Karpas-422 (cell line): ENCODE results near the gene CD7. TPM values are rescaled to one million over a fixed set of nuclear protein-coding genes. Genes with fewer than 3 reads are reported as not detected.
A peak's percentile ranks its signal among the peaks of the same experiment; 100 is the strongest.

Experiments
- DNase-seq: peaks from one replicate; pipeline ENCODE4 v3.0.0-alpha.2; 2015
- H2AFZ ChIP-seq: fragments of 200-600 bp; sonication (generic); 2 replicates; pipeline ENCODE4 v1.6.1; 2014; ENCODE audit warnings: antibody characterized with exemption, low read length, mixed read lengths
- H3K27ac ChIP-seq: fragments of 200-600 bp; sonication (generic); 2 replicates; pipeline ENCODE4 v1.5.1; 2014; ENCODE audit warnings: mild to moderate bottlenecking, low read length, moderate library complexity
- H3K27me3 ChIP-seq: fragments of 200-600 bp; sonication (generic); 2 replicates; pipeline ENCODE4 v1.6.1; 2014; ENCODE audit warnings: low read length, mixed read lengths
- H3K36me3 ChIP-seq: fragments of 200-600 bp; sonication (generic); 2 replicates; pipeline ENCODE4 v1.6.1; 2014; ENCODE audit warnings: low read length, mixed read lengths; ENCODE audit not compliant: insufficient read depth
- H3K4me1 ChIP-seq: fragments of 200-600 bp; sonication (generic); 2 replicates; pipeline ENCODE4 v1.6.1; 2014; ENCODE audit warnings: mild to moderate bottlenecking, low read length, mixed read lengths
- H3K4me2 ChIP-seq: fragments of 200-600 bp; sonication (generic); 2 replicates; pipeline ENCODE4 v1.6.1; 2014; ENCODE audit warnings: low read length, low read depth, mild to moderate bottlenecking; ENCODE audit not compliant: poor library complexity, severe bottlenecking
- H3K4me3 ChIP-seq: fragments of 200-600 bp; sonication (generic); 2 replicates; pipeline ENCODE4 v1.5.1; 2014; ENCODE audit warnings: mild to moderate bottlenecking, antibody characterized with exemption, low read length, mixed read lengths
- H3K79me2 ChIP-seq: fragments of 200-600 bp; sonication (generic); 2 replicates; pipeline ENCODE4 v1.6.1; 2014; ENCODE audit warnings: mild to moderate bottlenecking, low read length, mixed read lengths
- H3K9ac ChIP-seq: fragments of 200-600 bp; sonication (generic); 2 replicates; pipeline ENCODE4 v1.6.0; 2014; ENCODE audit warnings: low read length
- H3K9me2 ChIP-seq: fragments of 200-600 bp; sonication (generic), shearing (Covaris generic); replicated peaks from 2 replicates; pipeline ENCODE4 v1.6.0; 2014; ENCODE audit warnings: mild to moderate bottlenecking, low read length, moderate library complexity; ENCODE audit not compliant: insufficient read depth
- H3K9me3 ChIP-seq: fragments of 300-700, 200-600 bp; sonication (generic); 2 replicates; pipeline ENCODE4 v1.6.1; 2014; ENCODE audit warnings: low read length, mixed read lengths
- H4K20me1 ChIP-seq: fragments of 200-600 bp; sonication (generic); 2 replicates; pipeline ENCODE4 v1.6.1; 2014; ENCODE audit warnings: mild to moderate bottlenecking, antibody characterized with exemption, low read length, low read depth; ENCODE audit not compliant: insufficient read depth
- total RNA-seq: library from RNA; depleted of rRNA; stranded (reverse); fragments of >200 nt; shearing (Covaris generic); gene quantifications from 2 replicates; pipeline ENCODE4 v1.2.3, GENCODE V29; 2014; ENCODE audit warnings: low replicate concordance

CD7 gene
- total RNA-seq, 1 experiment from 2014 or later = not detected

DNA sequence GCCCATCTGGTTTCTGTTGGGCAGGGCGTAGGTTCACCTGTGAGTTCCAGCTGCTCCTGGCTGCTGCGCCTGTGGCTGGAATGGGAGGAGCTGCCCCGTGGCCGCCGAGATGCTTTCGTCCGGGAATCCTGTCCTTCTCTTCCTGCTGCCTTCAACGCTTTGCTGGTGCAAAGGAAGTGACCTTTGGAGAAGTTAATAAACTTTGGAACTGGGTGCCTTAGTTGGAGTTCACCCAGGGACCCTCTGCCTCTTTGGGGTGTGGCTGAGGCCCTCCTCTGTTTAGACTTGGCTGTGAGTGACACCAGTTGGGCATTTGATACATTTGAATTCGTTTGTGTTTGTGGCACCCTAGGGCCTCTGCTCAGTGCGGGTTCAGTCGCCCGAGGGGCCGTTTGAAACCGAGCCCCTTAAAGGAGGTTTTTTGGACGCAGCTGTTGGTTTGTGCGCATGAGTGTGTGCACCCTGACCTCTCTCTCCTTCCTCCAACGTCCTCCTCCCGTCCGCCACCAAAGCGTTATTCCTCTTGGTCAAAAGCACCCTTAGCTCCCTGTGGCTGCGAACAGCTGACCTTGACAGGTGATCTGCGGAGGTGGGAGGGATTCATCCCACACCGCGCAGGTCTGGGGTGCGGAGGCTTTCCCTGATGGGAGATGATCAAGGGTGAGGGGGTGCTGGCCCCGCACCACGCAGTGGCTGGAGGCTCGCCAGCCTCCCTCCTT, 25.1 kb upstream of the CD7 start:
- no peak overlapping the region for H3K4me2 ChIP-seq
- H3K79me2 ChIP-seq = no peaks in the 10 kb centered on the region
- no peaks in the 10 kb centered on the region for H3K9me2 ChIP-seq
- no peak overlapping the region for H3K4me3 ChIP-seq
- no peak for DNase-seq
- no peaks in the 10 kb centered on the region for H3K27me3 ChIP-seq
- H3K27ac ChIP-seq = no peak overlapping the region
- H3K9me3 ChIP-seq = no peaks in the 10 kb centered on the region
- no peak overlapping the region for H2AFZ ChIP-seq
- no peaks in the 10 kb centered on the region for H4K20me1 ChIP-seq
- H3K36me3 ChIP-seq = no peaks in the 10 kb centered on the region
- H3K4me1 ChIP-seq = no peaks in the 10 kb centered on the region
- no peak overlapping the region for H3K9ac ChIP-seq

- Histone ChIP-seq H3K79me2 (no peaks in the 10 kb centered on the region), H3K9ac (no peak overlapping the region), H3K9me3 (no peaks in the 10 kb centered on the region), H3K4me3 (no peak overlapping the region), H3K27ac (no peak overlapping the region), H4K20me1 (no peaks in the 10 kb centered on the region), H3K9me2 (no peaks in the 10 kb centered on the region), H3K36me3 (no peaks in the 10 kb centered on the region), H3K4me1 (peaks cover 5% of the 10 kb centered on the region; the same call in 1 of the 2 replicates), H2AFZ (no peak overlapping the region), H3K4me2 (no peak overlapping the region), H3K27me3 (no peaks in the 10 kb centered on the region)
- DNase-seq = no peak
Observed at GRCh38 chr17:82339634-82340580, 22.5 kb upstream of the CD7 start.

DNA sequence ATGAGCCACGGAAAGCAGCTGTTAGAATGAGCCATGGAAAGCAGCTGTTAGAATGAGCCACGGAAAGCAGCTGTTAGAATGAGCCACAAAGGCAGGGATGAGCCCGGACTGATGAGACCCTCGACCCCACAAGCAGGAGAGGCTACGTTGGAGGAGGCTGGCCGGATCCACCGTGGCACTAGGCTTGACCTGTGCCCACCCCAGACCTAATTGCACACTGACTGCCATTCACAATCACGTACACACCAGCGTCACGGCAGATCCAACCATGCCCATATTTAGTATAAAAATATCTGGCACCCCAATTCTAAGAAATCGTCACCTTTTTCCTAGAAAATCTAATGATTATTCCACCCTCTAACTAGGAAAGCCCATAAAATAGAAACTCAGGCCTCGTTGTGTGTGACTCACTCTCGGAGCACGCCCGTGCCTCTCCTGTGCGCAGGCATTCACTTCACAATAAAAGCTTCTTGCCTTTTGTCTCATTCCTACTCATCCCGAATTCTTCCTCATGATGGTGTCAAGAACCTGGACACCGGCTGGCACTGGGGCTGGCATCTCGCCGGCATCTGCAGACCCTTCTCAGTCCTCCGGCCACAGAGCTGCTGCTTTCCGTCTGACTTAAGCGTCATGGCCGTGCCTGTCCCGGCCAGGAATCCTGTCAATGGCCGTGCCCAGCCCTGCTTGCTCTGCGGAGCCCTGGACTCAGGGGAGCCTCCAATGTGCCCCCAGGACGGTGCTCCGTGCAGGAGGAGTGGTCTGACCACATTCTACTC, 21.6 kb upstream of the CD7 start:
- H3K4me3 ChIP-seq = no peak overlapping the region
- H3K27me3 ChIP-seq = no peaks in the 10 kb centered on the region
- no peaks in the 10 kb centered on the region for H3K9me2 ChIP-seq
- no peak for DNase-seq
- H3K9me3 ChIP-seq = no peaks in the 10 kb centered on the region
- H4K20me1 ChIP-seq = no peaks in the 10 kb centered on the region
- H3K36me3 ChIP-seq = no peaks in the 10 kb centered on the region
- no peak overlapping the region for H3K27ac ChIP-seq
- no peak overlapping the region for H3K4me2 ChIP-seq
- no peaks in the 10 kb centered on the region for H3K79me2 ChIP-seq
- H3K4me1 ChIP-seq = peaks cover 11% of the 10 kb centered on the region; the same call in 1 of the 2 replicates
- no peak overlapping the region for H2AFZ ChIP-seq
- H3K9ac ChIP-seq = no peak overlapping the region

DNA sequence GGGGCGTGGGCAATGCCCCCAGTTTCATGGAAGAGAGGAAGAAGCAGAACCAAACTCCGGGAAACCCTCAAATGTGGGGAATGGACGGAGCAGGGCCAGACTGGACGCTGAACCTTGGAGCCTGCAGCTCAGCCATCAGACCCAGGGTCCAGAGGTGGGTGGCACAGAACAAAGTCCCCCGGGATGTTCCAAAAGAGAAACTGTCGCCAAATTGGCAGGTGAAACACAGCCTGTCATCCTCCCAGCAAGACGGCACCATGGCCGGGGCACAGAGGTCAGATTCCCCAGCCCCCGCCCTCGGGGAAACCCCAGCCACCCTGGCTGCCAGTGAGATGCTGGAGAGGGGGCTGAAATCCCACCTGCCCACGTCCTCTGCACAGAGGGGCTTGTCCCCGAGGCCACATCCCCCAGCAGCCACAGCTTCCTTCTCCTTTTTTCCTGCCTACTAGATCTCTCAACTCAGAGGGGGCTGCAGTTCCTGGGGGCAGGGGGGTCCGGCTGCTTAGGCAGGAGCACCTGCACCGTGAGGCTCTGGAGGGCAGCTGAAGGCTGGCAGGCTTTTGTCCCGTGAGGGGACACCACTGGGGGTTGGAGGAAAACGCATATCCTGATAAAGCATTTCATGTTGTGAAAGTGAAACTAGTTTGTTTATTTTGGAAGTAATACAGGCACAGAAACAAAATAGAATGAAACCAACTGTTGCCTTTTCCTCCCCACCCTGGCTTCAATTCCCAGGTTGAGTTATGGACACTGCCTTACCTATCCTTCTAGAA, 17.4 kb upstream of the CD7 start:
- Histone ChIP-seq H3K9ac (peak overlapping the region; percentile 27; the same call in 1 of the 2 replicates), H3K4me1 (peaks cover 16% of the 10 kb centered on the region)

DNA sequence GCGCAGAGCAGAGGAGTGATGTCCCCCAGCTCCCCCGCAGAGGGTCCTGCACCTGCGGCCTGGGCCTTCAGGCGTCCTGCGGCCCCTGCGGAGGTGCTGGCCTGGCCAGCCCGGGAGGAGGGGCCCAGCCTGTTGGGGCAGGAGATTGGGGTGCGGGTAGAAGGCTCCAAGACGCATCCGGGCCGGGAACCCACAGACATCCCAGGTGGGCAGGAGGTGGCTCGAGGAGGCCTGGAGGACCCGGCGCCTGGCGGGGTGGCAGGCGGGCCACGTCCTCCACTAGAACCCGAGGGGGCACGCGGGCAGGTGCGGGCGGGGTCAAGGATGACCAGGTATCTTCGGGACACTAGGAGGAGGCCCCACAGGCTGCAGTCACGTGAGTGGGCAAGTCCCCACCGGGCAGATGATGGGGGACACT, 16.8 kb upstream of the CD7 start:
- no peaks in the 10 kb centered on the region for H3K79me2 ChIP-seq
- H3K9me2 ChIP-seq = no peaks in the 10 kb centered on the region
- no peak overlapping the region for H3K9ac ChIP-seq
- no peaks in the 10 kb centered on the region for H3K36me3 ChIP-seq
- no peak overlapping the region for H3K4me2 ChIP-seq
- H2AFZ ChIP-seq = no peak overlapping the region
- H3K4me3 ChIP-seq = peak overlapping the region; percentile 6; the same call in 1 of the 2 replicates
- no peak for DNase-seq
- no peaks in the 10 kb centered on the region for H3K9me3 ChIP-seq
- peaks cover 17% of the 10 kb centered on the region for H3K4me1 ChIP-seq
- no peak overlapping the region for H3K27ac ChIP-seq
- no peaks in the 10 kb centered on the region for H4K20me1 ChIP-seq
- H3K27me3 ChIP-seq = no peaks in the 10 kb centered on the region

More for the DNA sequence above, 17.4 kb upstream of the CD7 start:
- no peaks in the 10 kb centered on the region for H4K20me1 ChIP-seq
- no peaks in the 10 kb centered on the region for H3K36me3 ChIP-seq
- H3K4me2 ChIP-seq = peak overlapping the region; percentile 28
- DNase-seq = no peak
- H3K79me2 ChIP-seq = no peaks in the 10 kb centered on the region
- H3K9me3 ChIP-seq = no peaks in the 10 kb centered on the region
- H3K27ac ChIP-seq = no peak overlapping the region
- H3K9me2 ChIP-seq = no peaks in the 10 kb centered on the region
- no peak overlapping the region for H2AFZ ChIP-seq
- no peaks in the 10 kb centered on the region for H3K27me3 ChIP-seq
- peak overlapping the region; percentile 6; the same call in 1 of the 2 replicates for H3K4me3 ChIP-seq

DNA sequence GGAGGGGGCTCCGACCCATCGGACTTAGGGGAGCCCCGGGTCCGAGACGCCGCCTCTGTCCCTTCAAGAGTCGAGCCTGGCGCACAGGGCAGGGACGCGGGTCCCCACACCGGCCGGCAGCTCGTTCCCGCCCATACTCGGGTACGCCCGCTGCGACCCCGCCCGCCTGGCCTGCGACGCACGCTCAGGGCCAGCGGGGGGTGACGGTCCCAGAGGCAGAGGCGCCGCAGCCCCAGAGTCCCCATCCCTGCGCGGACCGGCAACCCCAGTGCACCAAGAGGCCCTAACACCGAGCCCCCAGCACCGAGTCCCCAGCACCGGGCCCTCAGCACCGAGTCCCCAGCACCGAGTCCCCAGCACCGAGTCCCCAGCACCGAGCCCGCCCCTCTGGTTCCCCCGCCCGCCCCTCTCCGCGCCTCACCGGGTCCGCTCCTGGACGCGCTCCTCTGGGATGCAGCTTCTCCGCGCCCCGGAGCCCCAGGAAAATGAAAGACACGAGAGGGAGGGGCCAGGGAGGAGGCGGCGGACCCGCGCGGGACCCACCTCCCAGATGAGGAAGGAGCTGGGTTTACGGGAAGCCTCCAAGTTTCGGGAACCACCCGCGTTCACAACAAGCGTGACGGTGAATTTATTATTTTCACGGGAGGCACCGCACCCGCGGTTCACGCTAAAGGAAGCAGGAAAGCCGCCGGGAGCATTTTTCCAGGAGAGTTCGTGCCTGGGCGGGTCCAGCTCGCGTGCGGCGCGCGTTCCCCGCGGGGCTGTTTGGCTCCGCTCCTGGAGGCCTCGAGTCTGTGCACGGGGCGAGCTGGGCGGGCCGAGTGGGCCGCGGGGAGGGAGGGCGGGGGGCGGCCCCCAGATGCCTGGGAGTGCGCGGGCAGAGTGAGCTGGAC, 16.1 kb upstream of the CD7 start, which contains the start of gene SECTM1:
SECTM1 (minus strand) TSS at position 488 of the 893 bp plus-strand sequence. CDS start 6,526 bp downstream, outside the sequence.
- no peaks in the 10 kb centered on the region for H3K36me3 ChIP-seq
- H3K9me2 ChIP-seq = no peaks in the 10 kb centered on the region
- H3K4me1 ChIP-seq = peaks cover 17% of the 10 kb centered on the region
- no peak within 1 kb of the TSS for H3K9ac ChIP-seq
- peak within 1 kb of the TSS; percentile 6; the same call in 1 of the 2 replicates for H3K4me3 ChIP-seq
- H3K27me3 ChIP-seq = no peaks in the 10 kb centered on the region
- H3K27ac ChIP-seq = no peak within 1 kb of the TSS
- H4K20me1 ChIP-seq = no peaks in the 10 kb centered on the region
- no peak within 1 kb of the TSS for H2AFZ ChIP-seq
- H3K4me2 ChIP-seq = peak within 1 kb of the TSS; percentile 28
- no peaks in the 10 kb centered on the region for H3K9me3 ChIP-seq
- no peaks in the 10 kb centered on the region for H3K79me2 ChIP-seq
- no peak for DNase-seq
